Measurements from ENCODE around the gene SCD5. TPM values are rescaled to one million over a fixed set of nuclear protein-coding genes. Genes with fewer than 3 reads are reported as not detected.

Gene SCD5
- total and polyA plus RNA-seq, 2 donors (not counting 3 experiments of a cell fraction or from before 2014, with no cell fraction given), result 38.4 to 38.5 TPM

DNA sequence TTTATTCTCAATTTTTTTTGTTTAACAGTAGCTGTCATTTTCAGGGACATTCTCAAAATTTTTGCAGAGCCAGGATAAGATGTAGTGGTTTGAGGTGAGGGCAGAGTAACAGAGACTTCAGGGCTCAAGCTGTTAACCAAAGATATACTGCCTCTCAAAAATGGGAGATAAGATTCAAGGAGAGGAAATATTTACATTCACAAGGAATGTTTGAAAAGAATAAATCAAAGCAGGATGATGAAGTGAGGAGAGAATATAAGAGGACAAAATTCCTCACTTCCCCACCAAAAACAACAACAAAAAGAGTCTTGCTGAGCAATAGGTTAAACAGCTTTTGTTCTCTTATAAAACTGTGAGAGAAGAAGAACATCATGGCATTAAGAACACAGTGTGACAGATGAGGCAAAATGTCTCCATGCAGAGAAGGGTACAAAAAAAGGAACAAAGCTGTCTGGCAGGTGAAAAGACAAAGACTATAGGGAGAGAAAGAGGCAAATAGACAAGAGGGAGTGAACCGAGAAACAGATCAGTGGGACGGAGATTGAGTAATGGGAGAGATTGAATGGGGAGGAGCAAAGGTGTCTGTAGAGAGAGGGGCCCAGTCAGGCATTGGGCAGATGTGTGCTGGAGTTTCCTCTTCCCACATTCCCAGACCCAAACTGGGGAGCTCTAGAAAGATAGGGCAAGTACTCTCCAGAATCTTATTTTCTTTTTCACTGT lies 130.7 kb downstream of the SCD5 start:
- no TSS peak for BruUV-seq (replicated peaks)
- FAIRE-seq (no peak), DNase-seq (ENCODE audit: low read depth, low spot score) (no peak)
- POLR2A ChIA-PET, result no interaction called here
- CTCF ChIA-PET, result interaction anchor here (0.9 to 3.3 kb wide), 7 partner anchors 9 to 206 kb away, joined by 3 to 23 read pairs (median 3); no protein-coding TSS in a partner anchor
- TF ChIP-seq CTCF (IDR thresholded peaks at IDR 0.05; ENCODE audit: extremely low read depth in 1 of 2, insufficient read depth in 1 of 2, low read depth in 1 of 2, low read length in 2 of 2) (no peak), FOS (IDR thresholded peaks at IDR 0.05; ENCODE audit: borderline replicate concordance, insufficient read depth, low read length) (no peak), GATA2 (IDR thresholded peaks at IDR 0.05; ENCODE audit: insufficient read depth, insufficient read length, low read depth, low read length) (no peak), POLR2AphosphoS5 (IDR thresholded peaks at IDR 0.05; ENCODE audit: insufficient read depth, low read depth, low read length) (no peak), JUN (IDR thresholded peaks at IDR 0.05; ENCODE audit: borderline replicate concordance, insufficient read depth, insufficient read length, low read depth) (no peak), POLR2A (IDR thresholded peaks at IDR 0.05; ENCODE audit: low read depth, low read length) (no peak), EZH2 (IDR thresholded peaks at IDR 0.05; ENCODE audit: borderline replicate concordance, low read depth, low read length, severe bottlenecking) (no peak), MYC (IDR thresholded peaks at IDR 0.05; ENCODE audit: low read depth, low read length) (no peak)
- TF ChIP-seq, protein P1, sequence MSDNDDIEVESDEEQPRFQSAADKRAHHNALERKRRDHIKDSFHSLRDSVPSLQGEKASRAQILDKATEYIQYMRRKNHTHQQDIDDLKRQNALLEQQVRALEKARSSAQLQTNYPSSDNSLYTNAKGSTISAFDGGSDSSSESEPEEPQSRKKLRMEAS (IDR thresholded peaks at IDR 0.05; ENCODE audit: insufficient read depth, insufficient read length), result no peak
- Histone ChIP-seq H3K9me1 (replicated peaks; ENCODE audit: control insufficient read depth, extremely low read depth, insufficient read depth, low read length) (peaks cover 3% of the 10 kb centered on the region), H3K27ac (ENCODE audit: insufficient read depth, low read depth, low read length) (no peak overlapping the region), H3K9me3 (replicated peaks; ENCODE audit: control insufficient read depth, insufficient read depth, low read length) (no peaks in the 10 kb centered on the region), H2AFZ (ENCODE audit: low read depth, low read length) (no peak overlapping the region), H3K4me1 (ENCODE audit: control insufficient read depth, extremely low read depth, insufficient read depth, low read length) (no peaks in the 10 kb centered on the region), H3K4me2 (ENCODE audit: insufficient read depth, low read length) (no peak overlapping the region), H3K27me3 (ENCODE audit: control insufficient read depth in 2 of 2, insufficient read depth in 2 of 2, low read length in 2 of 2) (no peaks in the 10 kb centered on the region), H3K79me2 (ENCODE audit: control insufficient read depth, insufficient read depth, low read length) (no peaks in the 10 kb centered on the region), H3K36me3 (ENCODE audit: control insufficient read depth in 2 of 2, extremely low read depth in 1 of 2, insufficient read depth in 2 of 2, low read length in 2 of 2) (no peaks in the 10 kb centered on the region), H3K9ac (replicated peaks; ENCODE audit: extremely low read depth, insufficient read depth, low read length) (no peak overlapping the region), H3K4me3 (replicated peaks in 1 of 3; ENCODE audit: insufficient read depth in 1 of 3, low read depth in 1 of 3, low read length in 3 of 3) (no peak overlapping the region), H4K20me1 (replicated peaks; ENCODE audit: control insufficient read depth, extremely low read depth, insufficient read depth, low read length) (peaks cover 4% of the 10 kb centered on the region)
- dilution Hi-C loops (cut with MboI; ENCODE audit: extremely low pct_ligation_motif_present, low sequenced_read_pairs), result no loop called here
- intact Hi-C loops (cut with micrococcal nuclease), result no loop called here

Measured in endothelial cell of umbilical vein (primary cell).